Measurements from ENCODE around the gene EFNA5. TPM values are rescaled to one million over a fixed set of nuclear protein-coding genes. Genes with fewer than 3 reads are reported as not detected.

EFNA5 gene
- polyA plus RNA-seq, 1 of the 3 experiments (the other 2 are of a cell fraction) = 0.81 TPM

DNA sequence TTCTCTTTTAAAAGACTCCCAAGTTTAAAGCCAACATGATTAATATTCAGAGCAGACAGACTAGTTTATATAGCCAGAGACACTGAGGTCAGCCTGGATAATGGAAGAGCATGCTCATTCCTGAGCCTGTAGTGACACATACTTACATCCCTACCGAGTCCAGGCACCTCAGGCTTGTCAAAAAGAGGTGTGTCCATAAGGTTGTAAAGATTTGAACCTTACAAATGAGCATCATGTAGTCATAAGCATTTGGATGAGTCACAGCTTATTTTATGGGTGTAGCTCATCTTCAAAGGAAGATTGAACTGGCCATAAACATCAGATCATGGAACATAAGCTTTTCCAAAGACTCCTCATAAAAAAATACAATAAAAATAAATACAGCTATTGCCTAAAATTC is 333.5 kb downstream of the EFNA5 start:
- no peak overlapping the region for H3K4me3 ChIP-seq (ENCODE audit: low read depth in 2 of 2, low read length in 1 of 2)
- no peaks in the 10 kb centered on the region for H3F3A ChIP-seq (replicated peaks; ENCODE audit: insufficient read depth)
- ChIA-PET POLR2A (no interaction called here), CTCF (interaction anchor here (1.4 kb wide), 1 partner anchor 41 kb away, joined by 4 read pairs; no protein-coding TSS in a partner anchor)
- H4K20me1 ChIP-seq (ENCODE audit: insufficient read depth) = no peaks in the 10 kb centered on the region
- no peak overlapping the region for H2AFZ ChIP-seq (ENCODE audit: low read depth)
- H3K9ac ChIP-seq = no peak overlapping the region
- no peak overlapping the region for H3K4me2 ChIP-seq
- no peak for TF ChIP-seq JUND (IDR thresholded peaks at IDR 0.05)
- no peak for TF ChIP-seq FOXJ3 (CRISPR knock-in tag; IDR thresholded peaks at IDR 0.05)
- TF ChIP-seq NFIC (IDR thresholded peaks at IDR 0.05; ENCODE audit: borderline replicate concordance) = no peak
- TF ChIP-seq NRF1 (IDR thresholded peaks at IDR 0.05; ENCODE audit: low read depth, low read length) = no peak
- TF ChIP-seq, protein P1, sequence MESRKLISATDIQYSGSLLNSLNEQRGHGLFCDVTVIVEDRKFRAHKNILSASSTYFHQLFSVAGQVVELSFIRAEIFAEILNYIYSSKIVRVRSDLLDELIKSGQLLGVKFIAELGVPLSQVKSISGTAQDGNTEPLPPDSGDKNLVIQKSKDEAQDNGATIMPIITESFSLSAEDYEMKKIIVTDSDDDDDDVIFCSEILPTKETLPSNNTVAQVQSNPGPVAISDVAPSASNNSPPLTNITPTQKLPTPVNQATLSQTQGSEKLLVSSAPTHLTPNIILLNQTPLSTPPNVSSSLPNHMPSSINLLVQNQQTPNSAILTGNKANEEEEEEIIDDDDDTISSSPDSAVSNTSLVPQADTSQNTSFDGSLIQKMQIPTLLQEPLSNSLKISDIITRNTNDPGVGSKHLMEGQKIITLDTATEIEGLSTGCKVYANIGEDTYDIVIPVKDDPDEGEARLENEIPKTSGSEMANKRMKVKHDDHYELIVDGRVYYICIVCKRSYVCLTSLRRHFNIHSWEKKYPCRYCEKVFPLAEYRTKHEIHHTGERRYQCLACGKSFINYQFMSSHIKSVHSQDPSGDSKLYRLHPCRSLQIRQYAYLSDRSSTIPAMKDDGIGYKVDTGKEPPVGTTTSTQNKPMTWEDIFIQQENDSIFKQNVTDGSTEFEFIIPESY (IDR thresholded peaks at IDR 0.05; ENCODE audit: borderline replicate concordance, low read depth) = no peak
- TF ChIP-seq SIN3A (IDR thresholded peaks at IDR 0.05; ENCODE audit: borderline replicate concordance, low read depth, low read length) = no peak
- no peak for TF ChIP-seq SMC3 (IDR thresholded peaks at IDR 0.05; ENCODE audit: low read depth, low read length)
- TF ChIP-seq, protein P2, sequence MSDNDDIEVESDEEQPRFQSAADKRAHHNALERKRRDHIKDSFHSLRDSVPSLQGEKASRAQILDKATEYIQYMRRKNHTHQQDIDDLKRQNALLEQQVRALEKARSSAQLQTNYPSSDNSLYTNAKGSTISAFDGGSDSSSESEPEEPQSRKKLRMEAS (IDR thresholded peaks at IDR 0.05; ENCODE audit: low read depth) = no peak
- TF ChIP-seq, protein P3, sequence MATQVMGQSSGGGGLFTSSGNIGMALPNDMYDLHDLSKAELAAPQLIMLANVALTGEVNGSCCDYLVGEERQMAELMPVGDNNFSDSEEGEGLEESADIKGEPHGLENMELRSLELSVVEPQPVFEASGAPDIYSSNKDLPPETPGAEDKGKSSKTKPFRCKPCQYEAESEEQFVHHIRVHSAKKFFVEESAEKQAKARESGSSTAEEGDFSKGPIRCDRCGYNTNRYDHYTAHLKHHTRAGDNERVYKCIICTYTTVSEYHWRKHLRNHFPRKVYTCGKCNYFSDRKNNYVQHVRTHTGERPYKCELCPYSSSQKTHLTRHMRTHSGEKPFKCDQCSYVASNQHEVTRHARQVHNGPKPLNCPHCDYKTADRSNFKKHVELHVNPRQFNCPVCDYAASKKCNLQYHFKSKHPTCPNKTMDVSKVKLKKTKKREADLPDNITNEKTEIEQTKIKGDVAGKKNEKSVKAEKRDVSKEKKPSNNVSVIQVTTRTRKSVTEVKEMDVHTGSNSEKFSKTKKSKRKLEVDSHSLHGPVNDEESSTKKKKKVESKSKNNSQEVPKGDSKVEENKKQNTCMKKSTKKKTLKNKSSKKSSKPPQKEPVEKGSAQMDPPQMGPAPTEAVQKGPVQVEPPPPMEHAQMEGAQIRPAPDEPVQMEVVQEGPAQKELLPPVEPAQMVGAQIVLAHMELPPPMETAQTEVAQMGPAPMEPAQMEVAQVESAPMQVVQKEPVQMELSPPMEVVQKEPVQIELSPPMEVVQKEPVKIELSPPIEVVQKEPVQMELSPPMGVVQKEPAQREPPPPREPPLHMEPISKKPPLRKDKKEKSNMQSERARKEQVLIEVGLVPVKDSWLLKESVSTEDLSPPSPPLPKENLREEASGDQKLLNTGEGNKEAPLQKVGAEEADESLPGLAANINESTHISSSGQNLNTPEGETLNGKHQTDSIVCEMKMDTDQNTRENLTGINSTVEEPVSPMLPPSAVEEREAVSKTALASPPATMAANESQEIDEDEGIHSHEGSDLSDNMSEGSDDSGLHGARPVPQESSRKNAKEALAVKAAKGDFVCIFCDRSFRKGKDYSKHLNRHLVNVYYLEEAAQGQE (IDR thresholded peaks at IDR 0.05; ENCODE audit: low read depth, low read length) = no peak
- TF ChIP-seq RXRA (IDR thresholded peaks at IDR 0.05; ENCODE audit: borderline replicate concordance, low read depth) = no peak
- TF ChIP-seq FOSL2 (IDR thresholded peaks at IDR 0.05; ENCODE audit: borderline replicate concordance, low read depth) = no peak
- TF ChIP-seq, protein P4, sequence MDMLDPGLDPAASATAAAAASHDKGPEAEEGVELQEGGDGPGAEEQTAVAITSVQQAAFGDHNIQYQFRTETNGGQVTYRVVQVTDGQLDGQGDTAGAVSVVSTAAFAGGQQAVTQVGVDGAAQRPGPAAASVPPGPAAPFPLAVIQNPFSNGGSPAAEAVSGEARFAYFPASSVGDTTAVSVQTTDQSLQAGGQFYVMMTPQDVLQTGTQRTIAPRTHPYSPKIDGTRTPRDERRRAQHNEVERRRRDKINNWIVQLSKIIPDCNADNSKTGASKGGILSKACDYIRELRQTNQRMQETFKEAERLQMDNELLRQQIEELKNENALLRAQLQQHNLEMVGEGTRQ (IDR thresholded peaks at IDR 0.05; ENCODE audit: borderline replicate concordance, low read depth, low read length) = no peak
- no peak for TF ChIP-seq POLR2AphosphoS5 (IDR thresholded peaks at IDR 0.05; ENCODE audit: low read depth, low read length)
- TF ChIP-seq, protein P5, sequence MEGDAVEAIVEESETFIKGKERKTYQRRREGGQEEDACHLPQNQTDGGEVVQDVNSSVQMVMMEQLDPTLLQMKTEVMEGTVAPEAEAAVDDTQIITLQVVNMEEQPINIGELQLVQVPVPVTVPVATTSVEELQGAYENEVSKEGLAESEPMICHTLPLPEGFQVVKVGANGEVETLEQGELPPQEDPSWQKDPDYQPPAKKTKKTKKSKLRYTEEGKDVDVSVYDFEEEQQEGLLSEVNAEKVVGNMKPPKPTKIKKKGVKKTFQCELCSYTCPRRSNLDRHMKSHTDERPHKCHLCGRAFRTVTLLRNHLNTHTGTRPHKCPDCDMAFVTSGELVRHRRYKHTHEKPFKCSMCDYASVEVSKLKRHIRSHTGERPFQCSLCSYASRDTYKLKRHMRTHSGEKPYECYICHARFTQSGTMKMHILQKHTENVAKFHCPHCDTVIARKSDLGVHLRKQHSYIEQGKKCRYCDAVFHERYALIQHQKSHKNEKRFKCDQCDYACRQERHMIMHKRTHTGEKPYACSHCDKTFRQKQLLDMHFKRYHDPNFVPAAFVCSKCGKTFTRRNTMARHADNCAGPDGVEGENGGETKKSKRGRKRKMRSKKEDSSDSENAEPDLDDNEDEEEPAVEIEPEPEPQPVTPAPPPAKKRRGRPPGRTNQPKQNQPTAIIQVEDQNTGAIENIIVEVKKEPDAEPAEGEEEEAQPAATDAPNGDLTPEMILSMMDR (IDR thresholded peaks at IDR 0.05) = no peak
- H3K36me3 ChIP-seq (replicated peaks in 1 of 2; ENCODE audit: control insufficient read depth in 1 of 2, insufficient read depth in 2 of 2, low read length in 1 of 2) = no peaks in the 10 kb centered on the region
- H3K9me3 ChIP-seq = no peaks in the 10 kb centered on the region
- H3K4me1 ChIP-seq (ENCODE audit: control insufficient read depth in 1 of 2, insufficient read depth in 2 of 2, low read depth in 1 of 2, low read length in 1 of 2) = no peaks in the 10 kb centered on the region
- H3K27me3 ChIP-seq (ENCODE audit: insufficient read depth) = no peaks in the 10 kb centered on the region
- no peak overlapping the region for H3K27ac ChIP-seq (ENCODE audit: low read depth in 2 of 2, low read length in 1 of 2)
- H3K79me2 ChIP-seq (ENCODE audit: insufficient read depth) = no peaks in the 10 kb centered on the region
- 60% methylated on average over 1 of the region's 1 CpG for WGBS (ENCODE audit: low lambda C conversion rate)
- H3K9me2 ChIP-seq = no peaks in the 10 kb centered on the region
- DNase-seq = no peak

All from SK-N-SH (cell line).